Loucy (cell line): Measurements from ENCODE around the gene RAET1L.

Source experiments
- EZH2phosphoT487 ChIP-seq: fragments of 200-600 bp; IDR thresholded peaks from 2 replicates; pipeline ENCODE4 v1.6.1; 2018; ENCODE audit warnings: antibody characterized with exemption, mild to moderate bottlenecking, moderate library complexity, borderline replicate concordance
- TF ChIP-seq, protein P1 (sequence below): fragments of 200-600 bp; sonication (generic); conservative IDR thresholded peaks from 2 replicates; pipeline ENCODE4 v1.5.1; 2014; ENCODE audit warnings: mild to moderate bottlenecking, antibody characterized with exemption, low read length

- TF ChIP-seq, protein P1, sequence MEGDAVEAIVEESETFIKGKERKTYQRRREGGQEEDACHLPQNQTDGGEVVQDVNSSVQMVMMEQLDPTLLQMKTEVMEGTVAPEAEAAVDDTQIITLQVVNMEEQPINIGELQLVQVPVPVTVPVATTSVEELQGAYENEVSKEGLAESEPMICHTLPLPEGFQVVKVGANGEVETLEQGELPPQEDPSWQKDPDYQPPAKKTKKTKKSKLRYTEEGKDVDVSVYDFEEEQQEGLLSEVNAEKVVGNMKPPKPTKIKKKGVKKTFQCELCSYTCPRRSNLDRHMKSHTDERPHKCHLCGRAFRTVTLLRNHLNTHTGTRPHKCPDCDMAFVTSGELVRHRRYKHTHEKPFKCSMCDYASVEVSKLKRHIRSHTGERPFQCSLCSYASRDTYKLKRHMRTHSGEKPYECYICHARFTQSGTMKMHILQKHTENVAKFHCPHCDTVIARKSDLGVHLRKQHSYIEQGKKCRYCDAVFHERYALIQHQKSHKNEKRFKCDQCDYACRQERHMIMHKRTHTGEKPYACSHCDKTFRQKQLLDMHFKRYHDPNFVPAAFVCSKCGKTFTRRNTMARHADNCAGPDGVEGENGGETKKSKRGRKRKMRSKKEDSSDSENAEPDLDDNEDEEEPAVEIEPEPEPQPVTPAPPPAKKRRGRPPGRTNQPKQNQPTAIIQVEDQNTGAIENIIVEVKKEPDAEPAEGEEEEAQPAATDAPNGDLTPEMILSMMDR, result no peak
- no peak for TF ChIP-seq EZH2phosphoT487
These were observed 25.5 kb upstream of the RAET1L start for GRCh38 chr6:150050846-150051245.
